MCF 10A (cell line): Measurements from ENCODE around the gene LYPD6. TPM values are rescaled to one million over a fixed set of nuclear protein-coding genes. Genes with fewer than 3 reads are reported as not detected.

Experiments used
- BruUV-seq: library from RNA; stranded (reverse); fragments of 400-500 nt; replicated peaks from 2 replicates; lab custom pipeline; 2021; lab: Mats Ljungman, UMichigan
- CTCF ChIA-PET: fragments of 300-600 bp; sonication (Branson Sonifier 250); formaldehyde crosslinking; extraction: SDS; loops from one replicate; lab custom pipeline; 2021; ENCODE audit warnings: antibody characterized with exemption, inconsistent platforms; lab: Yijun Ruan, JAX
- POLR2A ChIA-PET: fragments of 300-600, 350-650 bp; sonication (Branson Sonifier 250); formaldehyde crosslinking; extraction: SDS; loops from one replicate; lab custom pipeline; 2020; ENCODE audit warnings: antibody characterized with exemption, inconsistent platforms; lab: Yijun Ruan, JAX
- DNase-seq: peaks from one replicate; pipeline ENCODE4 v3.0.0-alpha.2; 2018; ENCODE audit not compliant: unreplicated experiment
- H3K27ac Mint-ChIP-seq: one replicate; pipeline ENCODE4 v1.8.0; 2022; ENCODE audit warnings: mild to moderate bottlenecking, low read depth, mixed read lengths; ENCODE audit not compliant: unreplicated experiment
- H3K27me3 Mint-ChIP-seq: one replicate; pipeline ENCODE4 v1.8.0; 2022; ENCODE audit warnings: mixed read lengths; ENCODE audit not compliant: insufficient read depth, unreplicated experiment
- H3K36me3 Mint-ChIP-seq: one replicate; pipeline ENCODE4 v1.8.0; 2022; ENCODE audit warnings: mild to moderate bottlenecking, moderate library complexity, mixed read lengths; ENCODE audit not compliant: insufficient read depth, unreplicated experiment
- H3K4me1 Mint-ChIP-seq: one replicate; pipeline ENCODE4 v1.8.0; 2022; ENCODE audit warnings: mixed read lengths; ENCODE audit not compliant: insufficient read depth, unreplicated experiment
- H3K4me3 Mint-ChIP-seq: one replicate; pipeline ENCODE4 v1.8.0; 2022; ENCODE audit warnings: mild to moderate bottlenecking, moderate library complexity, mixed read lengths; ENCODE audit not compliant: unreplicated experiment
- H3K9me3 Mint-ChIP-seq: one replicate; pipeline ENCODE4 v1.8.0; 2022; ENCODE audit warnings: mixed read lengths; ENCODE audit not compliant: unreplicated experiment
- CTCF ChIP-seq: fragments of 200-600 bp; IDR thresholded peaks from one replicate; pipeline ENCODE4 v1.8.0; 2022; ENCODE audit warnings: antibody characterized with exemption, mild to moderate bottlenecking; ENCODE audit not compliant: unreplicated experiment
- intact Hi-C: fragments of 100-400 bp; cut with micrococcal nuclease; formaldehyde crosslinking; loops from 2 replicates; pipeline ENCODE4 v1.14.1; 2022
- total RNA-seq: library from RNA; stranded (reverse); gene quantifications from 2 replicates; pipeline ENCODE4 v1.2.3, GENCODE V29; 2022

Gene LYPD6
- total RNA-seq, 1 experiment from 2014 or later: 3.2 TPM

DNA sequence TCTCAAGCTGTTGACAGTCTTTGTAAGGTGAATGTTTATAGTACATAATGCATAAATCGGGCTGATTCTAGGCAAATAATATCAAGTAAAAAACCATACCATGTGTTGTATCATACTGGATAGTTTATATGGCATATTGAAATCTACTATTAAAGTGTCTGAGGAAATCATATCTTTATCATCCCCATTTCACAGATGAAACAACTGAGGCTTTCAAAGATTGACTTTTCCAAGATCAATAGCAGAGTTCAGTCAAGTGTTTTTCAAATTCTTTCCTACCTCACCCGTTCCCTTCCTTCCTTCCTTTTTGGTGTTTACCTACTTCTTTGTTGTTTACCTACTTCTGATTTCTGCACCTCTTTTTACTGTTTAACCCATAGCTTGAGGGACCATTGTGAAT, 2.0 kb downstream of the LYPD6 start:
- TF ChIP-seq CTCF: no peak
- intact Hi-C loops: no loop called here
- Mint-ChIP-seq H3K4me3 (no peak overlapping the region), H3K9me3 (peaks cover 1% of the 10 kb centered on the region), H3K36me3 (peaks cover 6% of the 10 kb centered on the region), H3K27ac (no peak overlapping the region), H3K4me1 (peaks cover 8% of the 10 kb centered on the region), H3K27me3 (no peaks in the 10 kb centered on the region)
- POLR2A ChIA-PET: interaction anchor here (0.7 to 0.8 kb wide), 2 partner anchors 19 to 170 kb away, joined by 3 to 4 read pairs; no protein-coding TSS in a partner anchor
- no TSS peak for BruUV-seq
- CTCF ChIA-PET: interaction anchor here (1.5 kb wide), 1 partner anchor 314 kb away, joined by 4 read pairs; no protein-coding TSS in a partner anchor
- no peak for DNase-seq

DNA sequence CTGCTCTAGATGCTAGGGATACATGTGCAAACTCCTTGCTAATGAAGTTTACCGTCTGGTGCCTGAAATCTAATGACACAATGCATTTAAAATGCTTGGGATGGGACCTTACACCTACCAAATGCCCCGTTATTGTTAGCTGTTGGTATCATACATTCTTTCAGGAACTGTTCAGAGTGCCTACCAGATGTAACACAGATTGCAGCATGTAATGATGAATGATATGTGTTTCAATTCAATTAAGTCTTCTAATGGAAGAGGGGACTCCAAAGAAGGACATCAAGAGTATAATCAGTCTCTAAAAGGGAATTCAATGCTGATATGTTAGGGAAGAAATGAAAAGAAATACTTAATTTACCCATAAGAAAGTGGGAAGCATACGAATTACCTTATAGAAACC, 3.2 kb downstream of the LYPD6 start:
- BruUV-seq: no TSS peak
- no peak for DNase-seq
- POLR2A ChIA-PET: no interaction called here
- Mint-ChIP-seq H3K27ac (no peak overlapping the region), H3K36me3 (peaks cover 6% of the 10 kb centered on the region), H3K27me3 (no peaks in the 10 kb centered on the region), H3K4me3 (no peak overlapping the region), H3K9me3 (peaks cover 6% of the 10 kb centered on the region), H3K4me1 (peaks cover 8% of the 10 kb centered on the region)
- no peak for TF ChIP-seq CTCF
- CTCF ChIA-PET: interaction anchor here (0.7 kb wide), 1 partner anchor 316 kb away, joined by 4 read pairs; no protein-coding TSS in a partner anchor
- intact Hi-C loops: no loop called here

DNA sequence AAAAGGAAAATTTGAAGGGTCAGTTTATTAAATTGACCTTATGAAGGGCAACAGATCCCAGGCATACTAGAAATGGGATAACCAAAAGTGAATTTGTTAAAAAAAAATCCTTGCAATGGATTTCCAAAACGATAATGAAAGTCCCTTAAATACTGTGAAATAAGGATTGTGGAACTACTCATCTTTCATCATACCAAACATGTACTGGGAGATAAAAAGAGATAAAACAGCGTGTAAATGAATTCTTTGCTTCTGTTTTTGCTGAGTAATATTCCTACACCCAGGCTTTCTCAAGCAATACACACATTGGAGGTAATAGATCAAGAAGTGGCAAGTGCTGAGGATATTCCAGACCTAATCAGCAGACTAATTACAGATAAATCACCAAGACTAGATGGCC, 3.8 kb downstream of the LYPD6 start:
- peaks cover 4% of the 10 kb centered on the region for H3K4me1 Mint-ChIP-seq
- ChIA-PET POLR2A (no interaction called here), CTCF (no interaction called here)
- no peak overlapping the region for H3K27ac Mint-ChIP-seq
- intact Hi-C loops: no loop called here
- H3K27me3 Mint-ChIP-seq: no peaks in the 10 kb centered on the region
- peaks cover 6% of the 10 kb centered on the region for H3K9me3 Mint-ChIP-seq
- no peak for DNase-seq
- BruUV-seq: no TSS peak
- no peak overlapping the region for H3K4me3 Mint-ChIP-seq
- no peak for TF ChIP-seq CTCF
- H3K36me3 Mint-ChIP-seq: peaks cover 2% of the 10 kb centered on the region

GRCh38 chr2:149339324-149339723, 8.9 kb downstream of the LYPD6 start:
- peaks cover 6% of the 10 kb centered on the region for H3K9me3 Mint-ChIP-seq
- DNase-seq: no peak
- TF ChIP-seq CTCF: no peak
- no peaks in the 10 kb centered on the region for H3K36me3 Mint-ChIP-seq
- H3K27ac Mint-ChIP-seq: no peak overlapping the region
- no TSS peak for BruUV-seq
- ChIA-PET CTCF (interaction anchor here (0.5 to 1.0 kb wide), 2 partner anchors 10 to 1920 kb away, joined by 3 read pairs; partner anchors contain the start of gene LYPD6), POLR2A (no interaction called here)
- intact Hi-C loops: no loop called here
- no peaks in the 10 kb centered on the region for H3K4me1 Mint-ChIP-seq
- H3K27me3 Mint-ChIP-seq: no peaks in the 10 kb centered on the region
- no peak overlapping the region for H3K4me3 Mint-ChIP-seq
